Right lobe of liver (tissue), 4 donors: ENCODE measurements around the gene PEAK1.

ENCODE experiments used
- CTCF ChIP-seq, 4 donors: fragments of 200-600 bp in 3 of 4; fragments of 450-650 bp in 1 of 4; IDR thresholded peaks; one replicate each; pipeline versions ENCODE4 v1.5.1 to v1.8.0; 2016 to 2022; ENCODE audit warnings: antibody characterized with exemption in 4 of 4, mild to moderate bottlenecking in 2 of 4
- POLR2A ChIP-seq: fragments of 450-650 bp; IDR thresholded peaks from one replicate; pipeline ENCODE4 v1.6.1; 2017; ENCODE audit warnings: antibody characterized with exemption, mild to moderate bottlenecking
- donor health status: DM: no; HTN: no; CAD: no.
- donor health status: DM: no; HTN: no; CAD: no.
- donor health status: DM: no; HTN: yes; CAD: no.

DNA sequence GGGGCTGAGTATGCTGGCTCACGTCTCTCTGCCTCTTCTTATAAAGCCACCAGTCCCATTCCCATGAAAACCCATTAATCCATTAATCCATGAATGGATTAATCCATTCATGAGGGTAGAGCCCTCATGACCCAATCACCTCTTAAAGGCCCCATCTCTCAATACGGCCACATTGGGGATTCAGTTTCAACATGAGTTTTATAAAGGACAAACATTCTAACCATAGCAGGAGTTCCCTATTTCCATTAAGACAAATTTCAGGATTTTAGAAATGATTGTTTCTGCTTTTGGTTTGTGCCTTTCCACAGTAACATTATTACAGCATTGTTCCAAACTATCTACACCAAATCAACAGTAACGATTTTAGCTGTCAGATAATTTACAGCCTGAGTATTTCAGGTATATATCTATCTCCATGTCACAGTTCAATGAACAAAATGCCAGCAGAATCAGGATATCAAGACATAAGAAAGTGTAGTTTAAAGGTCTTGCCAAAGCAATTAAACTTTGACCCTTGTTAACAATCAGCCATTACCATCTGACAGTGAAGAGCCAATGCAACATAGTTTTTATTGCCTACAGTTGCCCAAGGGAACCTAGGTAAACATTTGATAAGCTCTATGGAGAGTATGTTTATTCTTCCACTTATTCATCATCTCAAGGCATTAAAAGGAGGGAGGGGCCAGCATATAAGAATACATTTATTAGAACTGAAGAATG lies 352.8 kb downstream of the PEAK1 start:
- TF ChIP-seq POLR2A (no peak), CTCF (IDR thresholded peaks at IDR 0.05) (no peak)
